Measurements from ENCODE around the gene CD74.

Gene CD74

GRCh38 chr5:150397782-150398721 lies 14.7 kb downstream of the CD74 start:
- DNase-seq (ENCODE audit: low read depth in 1 of 2, low spot score in 1 of 2): no peak

GRCh38 chr5:150397146-150397781 lies 15.4 kb downstream of the CD74 start:
- DNase-seq (ENCODE audit: low read depth in 1 of 2, low spot score in 1 of 2): no peak

- DNase-seq (ENCODE audit: low read depth in 1 of 2, low spot score in 1 of 2): no peak
Observed at GRCh38 chr5:150396267-150396666, 16.4 kb downstream of the CD74 start.

GRCh38 chr5:150395688-150395975 lies 17.1 kb downstream of the CD74 start:
- DNase-seq (ENCODE audit: low read depth in 1 of 2, low spot score in 1 of 2): no peak

- no peak for DNase-seq (ENCODE audit: low read depth in 1 of 2, low spot score in 1 of 2)
Observed at GRCh38 chr5:150394912-150395687, 17.6 kb downstream of the CD74 start.

- no peak for DNase-seq (ENCODE audit: low read depth in 1 of 2, low spot score in 1 of 2)
Observed at GRCh38 chr5:150394131-150394530, 18.6 kb downstream of the CD74 start.

- DNase-seq (ENCODE audit: low read depth in 1 of 2, low spot score in 1 of 2): no peak
Observed at GRCh38 chr5:150393096-150393645, 19.5 kb downstream of the CD74 start.

GRCh38 chr5:150392680-150393079 lies 20.0 kb downstream of the CD74 start:
- DNase-seq (ENCODE audit: low read depth in 1 of 2, low spot score in 1 of 2): no peak

- no peak for DNase-seq (ENCODE audit: low read depth in 1 of 2, low spot score in 1 of 2)
Observed at GRCh38 chr5:150391986-150392385, 20.7 kb downstream of the CD74 start.

- no peak for DNase-seq (ENCODE audit: low read depth in 1 of 2, low spot score in 1 of 2)
Observed at GRCh38 chr5:150391064-150391834, 21.5 kb downstream of the CD74 start.

GRCh38 chr5:150389531-150390266 lies 23.0 kb downstream of the CD74 start:
- no peak for DNase-seq (ENCODE audit: low read depth in 1 of 2, low spot score in 1 of 2)

- DNase-seq (ENCODE audit: low read depth in 1 of 2, low spot score in 1 of 2): no peak
Observed at GRCh38 chr5:150386024-150386855, 26.5 kb downstream of the CD74 start.

GRCh38 chr5:150384701-150385100 lies 28.0 kb downstream of the CD74 start:
- no peak for DNase-seq (ENCODE audit: low read depth in 1 of 2, low spot score in 1 of 2)

- no peak for DNase-seq (ENCODE audit: low read depth in 1 of 2, low spot score in 1 of 2)
Observed at GRCh38 chr5:150377964-150378694, 34.6 kb downstream of the CD74 start.

- DNase-seq (ENCODE audit: low read depth in 1 of 2, low spot score in 1 of 2): no peak
Observed at GRCh38 chr5:150376799-150377771, 35.6 kb downstream of the CD74 start.

- no peak for DNase-seq (ENCODE audit: low read depth in 1 of 2, low spot score in 1 of 2)
Observed at GRCh38 chr5:150374651-150375050, 38.1 kb downstream of the CD74 start.

- DNase-seq (ENCODE audit: low read depth in 1 of 2, low spot score in 1 of 2): no peak
Observed at GRCh38 chr5:150372639-150373038, 40.1 kb downstream of the CD74 start.
